Lung (tissue), 12 donors: ENCODE data around the gene SIX5. TPM values are rescaled to one million over a fixed set of nuclear protein-coding genes. Genes with fewer than 3 reads are reported as not detected.

Experiments used
- ATAC-seq: fragments of 200-7000 bp; cut with Tn5 transposase; one replicate; pipeline ENCODE4 v1.9.1; 2020; ENCODE audit warnings: moderate number of reproducible peaks; ENCODE audit not compliant: insufficient read depth, low FRiP score
- DNase-seq, 3 donors: peaks; one replicate each; pipeline ENCODE4 v3.0.0-alpha.2; 2013 to 2017
- H3K27ac ChIP-seq, 2 donors: one replicate each; pipeline ENCODE4 v1.5.1; 2013; ENCODE audit warnings: mild to moderate bottlenecking in 2 of 2, moderate library complexity in 2 of 2, control low read depth in 1 of 2, inconsistent platforms in 1 of 2, low read depth in 1 of 2, low read length in 1 of 2
- H3K27me3 ChIP-seq, 3 donors: one replicate each; pipeline ENCODE4 v1.5.1; 2013; ENCODE audit warnings: low read length in 2 of 3; ENCODE audit not compliant: control insufficient read depth in 3 of 3, insufficient read depth in 3 of 3
- H3K36me3 ChIP-seq, 4 donors: one replicate each; pipeline ENCODE4 v1.5.1; 2013; ENCODE audit warnings: low read length in 4 of 4, mild to moderate bottlenecking in 1 of 4, moderate library complexity in 1 of 4; ENCODE audit not compliant: control insufficient read depth in 4 of 4, insufficient read depth in 4 of 4
- H3K4me1 ChIP-seq, 5 donors: one replicate each; pipeline ENCODE4 v1.5.1; 2013; ENCODE audit warnings: low read length in 5 of 5, mild to moderate bottlenecking in 2 of 5, moderate library complexity in 1 of 5; ENCODE audit not compliant: control insufficient read depth in 5 of 5, insufficient read depth in 5 of 5
- H3K4me3 ChIP-seq: one replicate; pipeline ENCODE4 v1.5.1; 2013; ENCODE audit warnings: mild to moderate bottlenecking, control low read depth, moderate library complexity
- H3K9ac ChIP-seq, 2 donors: one replicate each; pipeline ENCODE4 v1.5.1; 2013; ENCODE audit warnings: low read length in 2 of 2, control low read depth in 1 of 2; ENCODE audit not compliant: insufficient read depth in 1 of 2
- H3K9me3 ChIP-seq, 4 donors: one replicate each; pipeline ENCODE4 v1.5.1; 2013; ENCODE audit warnings: low read length in 3 of 4, mild to moderate bottlenecking in 1 of 4, moderate library complexity in 1 of 4; ENCODE audit not compliant: control insufficient read depth in 4 of 4, insufficient read depth in 3 of 4
- WGBS, 2 donors: extraction: QIAGEN DNeasy Blood & Tissue Kit; methylation state at CpG; one replicate each; pipeline ENCODE4 v1.1.7; 2013; 5-methylcytosine and 5-hydroxymethylcytosine counted together
- polyA plus RNA-seq, 2 donors: library from polyadenylated mRNA; stranded (reverse); fragments of 200-250 nt; gene quantifications; one replicate each; pipeline ENCODE4 v1.2.1, GENCODE V29; 2013
- total RNA-seq, 2 donors: library from RNA; depleted of rRNA in 1 of 2; stranded (reverse); fragments of >200 nt in 1 of 2; gene quantifications; one replicate each; pipeline ENCODE4 v1.2.1, GENCODE V29; 2014 to 2021
- TF ChIP-seq, protein P1 (sequence below): IDR thresholded peaks from 2 replicates; pipeline ENCODE4 v1.5.1; 2012; ENCODE audit warnings: mild to moderate bottlenecking; ENCODE audit errors: control extremely low read depth, extremely low read depth
- donor health status: control.
- donor health status: control.
- donor health status: Bipolar disorder and iron deficiency.
- donor health status: healthy.
- donor health status: DM: yes; HTN: yes; CAD: no.

SIX5 gene
- total and polyA plus RNA-seq, 4 donors: 11.7 to 17.4 (median 13.1) TPM

DNA sequence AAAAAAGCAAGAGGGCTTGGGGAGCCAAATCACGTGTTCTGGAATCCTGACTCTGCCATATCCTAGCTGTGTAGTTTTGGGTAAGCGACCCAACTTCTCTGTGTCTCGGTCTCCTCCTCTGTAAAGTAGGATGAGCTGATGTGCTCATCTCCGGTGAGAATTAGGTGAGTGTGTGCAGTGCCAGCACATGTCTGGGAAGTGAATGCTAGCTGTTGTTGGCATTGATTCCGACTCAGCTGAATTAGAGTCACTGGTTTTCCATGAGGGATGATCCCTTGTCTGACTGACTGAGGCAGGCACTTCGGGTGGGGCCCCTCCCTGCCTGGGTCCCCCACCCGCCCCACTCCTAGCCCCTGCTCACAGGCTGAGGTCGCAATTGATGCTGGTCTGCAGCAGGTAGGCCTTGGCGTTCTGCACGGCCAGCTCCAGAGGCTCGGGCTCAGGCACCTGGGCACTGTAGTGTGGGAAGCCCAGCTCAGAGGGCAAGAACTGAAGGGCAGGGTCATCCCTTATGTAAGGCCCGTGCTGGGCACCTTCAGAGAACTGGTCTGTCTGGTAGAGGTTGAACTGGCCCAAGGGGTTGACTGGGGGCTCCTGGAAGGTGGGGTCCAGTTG is 45.2 kb upstream of the SIX5 start:
- WGBS, 2 donors: 89 to 91% methylated on average over 12 of the region's 12 CpGs
- H3K9me3 ChIP-seq: no peaks in the 10 kb centered on the region
- peaks cover 0 to 9% (median 0%) of the 10 kb centered on the region in 4 donors for H3K36me3 ChIP-seq
- H3K4me1 ChIP-seq: peaks cover 0 to 15% (median 3%) of the 10 kb centered on the region in 5 donors
- H3K9ac ChIP-seq: no peak overlapping the region
- ATAC-seq (no peak), DNase-seq (no peak)
- no peaks in the 10 kb centered on the region for H3K27me3 ChIP-seq
- TF ChIP-seq, protein P1, sequence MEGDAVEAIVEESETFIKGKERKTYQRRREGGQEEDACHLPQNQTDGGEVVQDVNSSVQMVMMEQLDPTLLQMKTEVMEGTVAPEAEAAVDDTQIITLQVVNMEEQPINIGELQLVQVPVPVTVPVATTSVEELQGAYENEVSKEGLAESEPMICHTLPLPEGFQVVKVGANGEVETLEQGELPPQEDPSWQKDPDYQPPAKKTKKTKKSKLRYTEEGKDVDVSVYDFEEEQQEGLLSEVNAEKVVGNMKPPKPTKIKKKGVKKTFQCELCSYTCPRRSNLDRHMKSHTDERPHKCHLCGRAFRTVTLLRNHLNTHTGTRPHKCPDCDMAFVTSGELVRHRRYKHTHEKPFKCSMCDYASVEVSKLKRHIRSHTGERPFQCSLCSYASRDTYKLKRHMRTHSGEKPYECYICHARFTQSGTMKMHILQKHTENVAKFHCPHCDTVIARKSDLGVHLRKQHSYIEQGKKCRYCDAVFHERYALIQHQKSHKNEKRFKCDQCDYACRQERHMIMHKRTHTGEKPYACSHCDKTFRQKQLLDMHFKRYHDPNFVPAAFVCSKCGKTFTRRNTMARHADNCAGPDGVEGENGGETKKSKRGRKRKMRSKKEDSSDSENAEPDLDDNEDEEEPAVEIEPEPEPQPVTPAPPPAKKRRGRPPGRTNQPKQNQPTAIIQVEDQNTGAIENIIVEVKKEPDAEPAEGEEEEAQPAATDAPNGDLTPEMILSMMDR: no peak
- H3K27ac ChIP-seq: no peak overlapping the region
- H3K4me3 ChIP-seq: no peak overlapping the region

DNA sequence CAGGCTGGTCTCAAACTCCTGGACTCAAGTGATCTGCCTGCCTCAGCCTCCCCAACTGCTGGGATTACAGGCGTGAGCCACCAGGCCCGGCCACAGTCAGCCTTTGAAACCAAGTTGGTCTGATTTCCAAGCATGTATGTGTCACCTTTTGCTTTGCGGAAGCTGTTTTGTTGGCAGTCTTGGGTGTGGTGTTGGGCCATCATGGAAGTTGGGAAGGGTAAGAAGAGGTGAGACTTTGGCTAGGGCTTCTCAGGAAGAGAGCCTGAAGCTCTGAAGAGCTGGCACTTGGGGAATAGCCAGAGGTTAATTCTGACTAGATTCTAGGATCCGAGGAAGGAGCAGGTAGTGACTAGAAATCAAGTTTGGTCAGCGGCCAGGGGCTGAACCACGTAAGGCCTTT is 43.2 kb upstream of the SIX5 start:
- no peak overlapping the region for H3K27ac ChIP-seq
- 91 to 97% methylated on average over 6 of the region's 6 CpGs for WGBS, 2 donors
- DNase-seq (no peak), ATAC-seq (no peak)
- H3K9me3 ChIP-seq: no peaks in the 10 kb centered on the region
- H3K36me3 ChIP-seq: peaks cover 0 to 2% (median 0%) of the 10 kb centered on the region in 4 donors
- no peak overlapping the region for H3K4me3 ChIP-seq
- no peak overlapping the region for H3K9ac ChIP-seq
- no peaks in the 10 kb centered on the region for H3K27me3 ChIP-seq
- peaks cover 0 to 15% (median 3%) of the 10 kb centered on the region in 5 donors for H3K4me1 ChIP-seq
- TF ChIP-seq, protein P1: no peak

DNA sequence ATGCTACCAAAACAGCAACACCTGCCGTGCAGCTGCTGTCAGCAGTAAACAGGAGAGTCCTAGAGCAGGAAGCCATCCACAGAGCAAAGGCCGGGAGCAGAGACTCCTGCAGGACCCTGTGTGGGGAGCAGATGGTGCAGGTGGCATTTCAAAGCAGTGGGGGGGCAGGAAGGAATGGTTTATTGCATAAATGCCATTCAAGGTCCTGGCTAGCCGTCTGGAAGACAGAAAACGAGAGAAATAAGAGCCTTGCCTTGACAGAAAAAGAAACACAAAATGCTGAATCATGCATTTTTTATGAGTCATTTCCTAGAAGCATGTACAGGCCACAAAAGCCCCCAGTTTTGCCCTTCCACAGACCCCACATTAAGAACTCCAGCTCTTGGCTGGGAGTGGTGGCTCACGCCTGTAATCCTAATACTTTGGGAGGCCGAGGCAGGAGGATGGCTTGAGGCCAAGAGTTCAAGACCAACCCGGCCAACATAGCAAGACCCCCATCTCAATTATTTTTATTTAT is 40.6 kb upstream of the SIX5 start:
- DNase-seq (peak in 1 of 3 donors; percentile 18), ATAC-seq (no peak)
- no peaks in the 10 kb centered on the region for H3K27me3 ChIP-seq
- no peak overlapping the region for H3K4me3 ChIP-seq
- H3K4me1 ChIP-seq: peaks cover 0 to 5% (median 0%) of the 10 kb centered on the region in 5 donors
- no peak overlapping the region for H3K27ac ChIP-seq
- 23 to 37% methylated on average over 7 of the region's 7 CpGs for WGBS, 2 donors
- no peaks in the 10 kb centered on the region for H3K36me3 ChIP-seq
- H3K9me3 ChIP-seq: peaks cover 0 to 2% (median 0%) of the 10 kb centered on the region in 4 donors
- no peak overlapping the region for H3K9ac ChIP-seq
- TF ChIP-seq, protein P1: no peak

DNA sequence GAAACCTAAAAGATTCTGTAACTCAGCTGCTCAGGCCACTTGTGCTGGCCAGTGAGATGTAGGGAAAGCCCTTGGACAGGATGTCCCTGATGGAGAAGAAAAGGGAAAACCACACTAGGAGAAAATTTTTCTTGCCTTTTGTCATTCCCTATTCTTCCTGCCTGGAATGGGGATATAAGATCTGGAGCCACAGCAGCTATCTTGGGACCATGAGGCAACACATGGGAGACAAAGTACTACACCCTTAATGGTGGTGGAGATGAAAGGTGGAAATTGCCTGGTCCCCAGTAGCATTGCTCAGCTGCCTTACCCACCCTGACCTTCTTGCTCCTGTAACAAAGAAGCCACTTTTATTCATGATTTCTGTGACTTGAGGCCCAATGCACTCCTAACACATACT is 36.7 kb upstream of the SIX5 start:
- Histone ChIP-seq H3K27ac (no peak overlapping the region), H3K4me3 (no peak overlapping the region), H3K36me3 (no peaks in the 10 kb centered on the region), H3K4me1 (peaks cover 0 to 5% (median 0%) of the 10 kb centered on the region in 5 donors), H3K9ac (no peak overlapping the region), H3K27me3 (no peaks in the 10 kb centered on the region), H3K9me3 (peaks cover 0 to 2% (median 0%) of the 10 kb centered on the region in 4 donors)
- TF ChIP-seq, protein P1: no peak
- ATAC-seq (no peak), DNase-seq (no peak)
